Progenitor cell of endocrine pancreas (in vitro differentiated cells): ENCODE data around the gene BTN2A1. TPM values are rescaled to one million over a fixed set of nuclear protein-coding genes. Genes with fewer than 3 reads are reported as not detected.
"Not testable (repeated sequence)": the region's sequence is repeated elsewhere in the genome, so short reads cannot be mapped to it uniquely, and the experiment has no call there.

ENCODE experiments used
- DNase-seq: peaks from one replicate; pipeline ENCODE4 v3.0.0; 2021; ENCODE audit warnings: low spot score; ENCODE audit not compliant: unreplicated experiment
- H3K27ac Mint-ChIP-seq: 2 replicates; pipeline ENCODE4 v1.8.0; 2021; ENCODE audit warnings: mild to moderate bottlenecking, moderate library complexity, mixed read lengths
- H3K27me3 Mint-ChIP-seq: 2 replicates; pipeline ENCODE4 v1.8.0; 2021; ENCODE audit warnings: mixed read lengths
- H3K36me3 Mint-ChIP-seq: 2 replicates; pipeline ENCODE4 v1.8.0; 2022; ENCODE audit warnings: mixed read lengths; ENCODE audit not compliant: insufficient read depth
- H3K4me1 Mint-ChIP-seq: 2 replicates; pipeline ENCODE4 v1.8.0; 2021; ENCODE audit warnings: low read depth, mixed read lengths
- H3K4me3 Mint-ChIP-seq: 2 replicates; pipeline ENCODE4 v1.8.0; 2021; ENCODE audit warnings: low read depth, mild to moderate bottlenecking, moderate library complexity, mixed read lengths
- H3K9me3 Mint-ChIP-seq: 2 replicates; pipeline ENCODE4 v1.8.0; 2021; ENCODE audit warnings: low read depth, mixed read lengths
- total RNA-seq: library from RNA; stranded (reverse); gene quantifications from 2 replicates; pipeline ENCODE4 v1.2.1, GENCODE V29; 2021
- TF ChIP-seq, protein P1 (sequence below): fragments of 200-600 bp; sonication (generic); IDR thresholded peaks from one replicate; pipeline ENCODE4 v1.5.0; 2021; ENCODE audit warnings: antibody characterized with exemption, mild to moderate bottlenecking; ENCODE audit not compliant: unreplicated experiment

BTN2A1 gene
- total RNA-seq, 1 donor from 2014 or later: 26.4 TPM

DNA sequence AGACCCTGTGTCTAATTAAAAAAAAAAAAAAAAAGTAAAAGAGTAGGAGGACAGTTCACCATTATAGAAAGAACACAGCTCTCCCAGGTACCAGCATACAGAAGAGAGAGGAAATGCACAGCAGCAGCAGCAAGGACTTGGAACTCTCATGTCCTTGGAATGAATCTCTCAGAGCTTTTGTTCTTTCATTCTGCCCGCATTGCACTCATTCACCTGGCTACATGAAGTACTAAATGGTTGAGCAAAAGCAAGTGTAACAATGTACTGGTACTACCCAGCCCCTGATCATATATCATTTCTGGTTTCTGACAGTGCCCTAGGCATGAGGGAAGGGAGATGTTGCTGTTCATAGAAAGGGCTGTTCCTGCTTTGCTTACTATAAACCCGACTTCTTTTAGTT lies 29.5 kb upstream of the BTN2A1 start:
- Mint-ChIP-seq H3K4me1 (peaks cover 7% of the 10 kb centered on the region), H3K36me3 (peaks cover 43% of the 10 kb centered on the region), H3K4me3 (no peak overlapping the region), H3K27ac (no peak overlapping the region), H3K27me3 (no peaks in the 10 kb centered on the region), H3K9me3 (peaks cover 8% of the 10 kb centered on the region)
- TF ChIP-seq, protein P1, sequence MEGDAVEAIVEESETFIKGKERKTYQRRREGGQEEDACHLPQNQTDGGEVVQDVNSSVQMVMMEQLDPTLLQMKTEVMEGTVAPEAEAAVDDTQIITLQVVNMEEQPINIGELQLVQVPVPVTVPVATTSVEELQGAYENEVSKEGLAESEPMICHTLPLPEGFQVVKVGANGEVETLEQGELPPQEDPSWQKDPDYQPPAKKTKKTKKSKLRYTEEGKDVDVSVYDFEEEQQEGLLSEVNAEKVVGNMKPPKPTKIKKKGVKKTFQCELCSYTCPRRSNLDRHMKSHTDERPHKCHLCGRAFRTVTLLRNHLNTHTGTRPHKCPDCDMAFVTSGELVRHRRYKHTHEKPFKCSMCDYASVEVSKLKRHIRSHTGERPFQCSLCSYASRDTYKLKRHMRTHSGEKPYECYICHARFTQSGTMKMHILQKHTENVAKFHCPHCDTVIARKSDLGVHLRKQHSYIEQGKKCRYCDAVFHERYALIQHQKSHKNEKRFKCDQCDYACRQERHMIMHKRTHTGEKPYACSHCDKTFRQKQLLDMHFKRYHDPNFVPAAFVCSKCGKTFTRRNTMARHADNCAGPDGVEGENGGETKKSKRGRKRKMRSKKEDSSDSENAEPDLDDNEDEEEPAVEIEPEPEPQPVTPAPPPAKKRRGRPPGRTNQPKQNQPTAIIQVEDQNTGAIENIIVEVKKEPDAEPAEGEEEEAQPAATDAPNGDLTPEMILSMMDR: no peak
- no peak for DNase-seq

DNA sequence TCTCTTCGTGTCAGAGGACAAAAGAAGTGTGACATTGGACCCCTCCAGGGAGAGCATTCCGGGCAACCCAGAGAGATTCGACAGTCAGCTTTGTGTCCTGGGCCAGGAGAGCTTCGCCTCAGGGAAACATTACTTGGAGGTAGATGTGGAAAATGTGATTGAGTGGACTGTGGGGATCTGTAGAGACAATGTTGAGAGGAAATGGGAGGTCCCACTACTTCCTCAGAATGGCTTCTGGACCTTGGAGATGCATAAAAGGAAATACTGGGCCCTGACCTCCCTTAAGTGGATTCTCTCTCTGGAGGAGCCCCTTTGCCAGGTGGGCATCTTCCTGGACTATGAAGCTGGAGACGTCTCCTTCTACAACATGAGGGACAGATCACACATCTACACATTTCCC lies 27.0 kb upstream of the BTN2A1 start:
- H3K27me3 Mint-ChIP-seq: no peaks in the 10 kb centered on the region
- TF ChIP-seq, protein P1: no peak
- H3K36me3 Mint-ChIP-seq: peaks cover 51% of the 10 kb centered on the region
- H3K9me3 Mint-ChIP-seq: peaks cover 18% of the 10 kb centered on the region
- DNase-seq: no peak
- H3K4me3 Mint-ChIP-seq: no peak overlapping the region
- no peak overlapping the region for H3K27ac Mint-ChIP-seq
- no peaks in the 10 kb centered on the region for H3K4me1 Mint-ChIP-seq

DNA sequence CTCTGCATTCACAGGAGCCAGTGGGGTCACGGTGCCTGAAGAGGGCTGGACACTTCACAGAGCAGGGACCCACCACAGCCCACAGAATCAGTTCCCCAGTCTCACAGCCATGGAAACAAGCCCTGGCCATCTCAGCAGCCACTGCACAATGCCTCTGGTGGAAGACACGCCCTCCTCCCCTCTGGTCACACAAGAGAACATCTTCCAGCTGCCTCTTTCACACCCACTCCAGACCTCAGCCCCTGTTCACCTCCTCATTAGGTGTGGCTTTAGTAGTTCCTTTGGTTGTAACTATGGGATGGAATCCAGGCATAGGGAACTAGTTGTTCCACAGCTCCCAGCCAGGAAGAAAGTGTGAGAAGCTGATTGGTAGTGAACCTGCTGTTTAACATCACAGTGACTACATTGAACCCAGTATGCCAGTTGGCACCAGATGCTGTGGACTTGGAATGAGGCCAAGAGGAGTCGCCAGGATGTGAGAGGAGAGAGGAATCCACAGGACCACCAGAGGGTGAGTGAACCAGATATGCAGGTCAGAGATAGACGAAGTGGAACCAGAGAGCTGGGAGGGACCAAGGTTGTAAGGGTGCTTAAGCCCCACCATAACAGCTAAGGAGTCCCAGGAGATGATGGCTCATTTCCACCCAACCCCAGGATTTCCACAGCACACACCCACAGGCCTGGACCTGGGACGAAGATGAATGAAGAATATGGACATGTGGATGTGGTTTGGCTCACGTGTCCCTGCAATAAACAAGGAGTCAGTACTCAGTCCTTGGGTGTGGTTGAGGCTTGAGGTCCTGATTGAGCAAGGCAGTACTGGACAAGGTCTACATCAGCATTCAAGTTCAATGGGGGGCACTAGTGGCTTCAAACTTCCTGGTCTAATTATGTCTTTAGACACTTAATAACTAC lies 26.2 kb upstream of the BTN2A1 start:
- Mint-ChIP-seq H3K4me3 (no peak overlapping the region), H3K9me3 (peaks cover 18% of the 10 kb centered on the region), H3K4me1 (no peaks in the 10 kb centered on the region), H3K27me3 (no peaks in the 10 kb centered on the region), H3K36me3 (peaks cover 46% of the 10 kb centered on the region), H3K27ac (no peak overlapping the region)
- TF ChIP-seq, protein P1: no peak
- no peak for DNase-seq

DNA sequence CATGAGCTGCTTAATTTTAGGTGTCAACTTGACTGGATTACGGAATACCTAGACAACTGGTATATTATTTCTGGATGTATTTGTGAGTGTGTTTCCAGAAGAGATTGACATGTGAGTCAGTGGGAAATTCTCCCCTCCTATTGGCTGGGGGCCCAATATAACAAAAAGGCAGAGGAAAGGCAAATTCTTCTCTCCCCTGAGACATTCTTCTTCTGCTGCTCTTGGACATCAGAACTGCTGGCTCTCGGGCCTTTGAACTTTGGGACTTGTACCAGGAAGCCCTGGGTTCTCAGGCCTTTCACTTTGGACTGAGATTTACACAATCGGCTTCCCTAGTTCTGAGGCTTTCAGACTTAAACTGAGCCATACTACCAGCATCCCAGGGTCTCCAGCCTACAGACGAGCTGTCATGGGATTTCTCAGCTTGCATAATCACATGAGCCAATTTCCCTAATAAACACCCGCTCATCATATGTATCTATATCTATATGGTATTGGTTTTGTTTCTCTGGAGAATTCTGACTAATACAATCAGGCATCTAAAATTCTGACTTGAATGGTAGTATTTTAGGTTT lies 25.0 kb upstream of the BTN2A1 start:
- no peak overlapping the region for H3K27ac Mint-ChIP-seq
- H3K4me3 Mint-ChIP-seq: no peak overlapping the region
- peaks cover 38% of the 10 kb centered on the region for H3K36me3 Mint-ChIP-seq
- H3K27me3 Mint-ChIP-seq: no peaks in the 10 kb centered on the region
- peaks cover 18% of the 10 kb centered on the region for H3K9me3 Mint-ChIP-seq
- H3K4me1 Mint-ChIP-seq: no peaks in the 10 kb centered on the region
- TF ChIP-seq, protein P1: no peak
- no peak for DNase-seq

DNA sequence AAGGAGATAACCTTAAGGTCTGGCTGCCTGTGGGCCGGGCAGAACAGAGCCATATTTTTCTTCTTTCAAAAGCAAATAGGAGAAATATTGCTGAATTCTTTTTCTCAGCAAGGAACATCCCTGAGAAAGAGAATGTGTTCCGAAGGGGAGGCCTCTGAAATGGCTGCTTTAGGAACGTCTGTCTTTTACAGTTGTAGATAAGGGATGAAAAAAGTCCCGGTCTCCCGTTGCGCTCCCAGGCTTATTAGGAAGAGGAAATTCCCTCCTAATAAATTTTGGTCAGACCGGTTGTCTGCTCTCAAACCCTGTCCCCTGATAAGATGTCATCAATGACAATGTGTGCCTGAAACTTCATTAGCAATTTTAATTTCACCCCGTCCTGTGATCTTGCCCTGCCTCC lies 24.1 kb upstream of the BTN2A1 start:
- not testable (repeated sequence) for H3K4me3 Mint-ChIP-seq, H3K27ac Mint-ChIP-seq, H3K4me1 Mint-ChIP-seq, H3K27me3 Mint-ChIP-seq, DNase-seq
- peaks cover 18% of the 10 kb centered on the region for H3K9me3 Mint-ChIP-seq
- H3K36me3 Mint-ChIP-seq: peaks cover 35% of the 10 kb centered on the region
